H1 (cell line): ENCODE results near the gene SEC24B. TPM values are rescaled to one million over a fixed set of nuclear protein-coding genes. Genes with fewer than 3 reads are reported as not detected.

ENCODE experiments used
- ATF3 ChIP-seq: IDR thresholded peaks from 2 replicates; pipeline ENCODE4 v1.6.1; 2011; ENCODE audit warnings: low read depth, mild to moderate bottlenecking, low read length; ENCODE audit not compliant: insufficient read depth
- BCL11A ChIP-seq, 2 experiments: IDR thresholded peaks; one replicate each; pipeline ENCODE4 v1.6.1; 2011; ENCODE audit warnings: low read depth in 2 of 2, low read length in 2 of 2, mild to moderate bottlenecking in 2 of 2
- KDM1A ChIP-seq: fragments of 200-600, 300-600 bp; sonication (generic); IDR thresholded peaks from 2 replicates; pipeline ENCODE4 v1.7.1; 2016; ENCODE audit warnings: mild to moderate bottlenecking, low read length, borderline replicate concordance
- SP4 ChIP-seq: IDR thresholded peaks from 2 replicates; pipeline ENCODE4 v1.6.1; 2012; ENCODE audit warnings: low read length, inconsistent platforms
- polyA plus RNA-seq, 7 experiments: library from polyadenylated mRNA; depleted of rRNA in 3 of 7; stranded (reverse) in 5 of 7; unstranded in 2 of 7; fragments of >200 nt in 5 of 7; fragments of 200-250 nt in 2 of 7; gene quantifications; 1 replicate in 5 of 7; 2 replicates in 1 of 7; 4 replicates in 1 of 7; pipeline versions ENCODE4 v1.2.1 to v1.2.3, GENCODE V29; 2011 to 2013; ENCODE audit warnings: missing spikeins in 2 of 7, mixed read lengths in 2 of 7
- total RNA-seq: library from RNA; stranded (reverse); fragmentation: NEBNext Ultra II Directional; extraction: Animal tissue kit (Norgen Biotek cat#: 25700); gene quantifications from 2 replicates; pipeline ENCODE4 v1.2.1, GENCODE V29; 2021
- TF ChIP-seq, protein P1 (sequence below): fragments of 300-600 bp; sonication (generic); IDR thresholded peaks from 2 replicates; pipeline ENCODE4 v1.7.1; 2012; ENCODE audit warnings: low read length, moderate library complexity, mild to moderate bottlenecking, inconsistent platforms; ENCODE audit not compliant: insufficient replicate concordance

Gene SEC24B
- total and polyA plus RNA-seq, 2 of the 8 experiments (the other 6 are each of a cell fraction or from before 2014, with no cell fraction given) = 25.6 to 30.9 TPM

DNA sequence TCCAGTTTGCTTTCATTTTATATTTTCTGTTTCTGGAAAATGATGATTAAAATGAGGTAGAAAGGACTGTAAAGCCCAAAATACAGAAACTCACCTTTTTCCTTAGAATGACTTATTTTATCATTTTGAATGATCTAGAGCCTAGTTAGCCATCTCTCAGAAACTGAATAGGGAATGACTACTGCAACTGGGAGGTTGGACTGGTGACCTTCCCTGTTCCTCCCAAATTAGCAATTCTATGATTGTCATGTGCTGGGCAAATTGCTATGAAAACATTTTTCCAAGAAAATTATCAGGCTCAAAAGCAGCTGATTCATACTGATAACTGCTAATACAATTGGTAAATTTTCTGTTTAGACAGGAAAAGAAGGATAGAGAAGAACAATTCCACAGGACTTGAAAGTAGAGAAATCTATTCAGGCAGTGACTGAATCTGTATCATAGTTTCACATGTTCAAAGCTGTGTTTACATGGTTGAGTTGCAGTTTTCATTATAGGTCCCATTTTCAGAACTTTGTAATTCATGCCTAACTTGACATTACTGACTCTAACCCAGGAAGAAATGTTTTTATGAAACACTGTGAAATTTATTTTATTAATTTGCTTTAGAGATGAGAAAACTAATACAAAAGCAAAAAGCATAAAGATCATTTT lies 43.4 kb upstream of the SEC24B start (continued):
- TF ChIP-seq, protein P1, sequence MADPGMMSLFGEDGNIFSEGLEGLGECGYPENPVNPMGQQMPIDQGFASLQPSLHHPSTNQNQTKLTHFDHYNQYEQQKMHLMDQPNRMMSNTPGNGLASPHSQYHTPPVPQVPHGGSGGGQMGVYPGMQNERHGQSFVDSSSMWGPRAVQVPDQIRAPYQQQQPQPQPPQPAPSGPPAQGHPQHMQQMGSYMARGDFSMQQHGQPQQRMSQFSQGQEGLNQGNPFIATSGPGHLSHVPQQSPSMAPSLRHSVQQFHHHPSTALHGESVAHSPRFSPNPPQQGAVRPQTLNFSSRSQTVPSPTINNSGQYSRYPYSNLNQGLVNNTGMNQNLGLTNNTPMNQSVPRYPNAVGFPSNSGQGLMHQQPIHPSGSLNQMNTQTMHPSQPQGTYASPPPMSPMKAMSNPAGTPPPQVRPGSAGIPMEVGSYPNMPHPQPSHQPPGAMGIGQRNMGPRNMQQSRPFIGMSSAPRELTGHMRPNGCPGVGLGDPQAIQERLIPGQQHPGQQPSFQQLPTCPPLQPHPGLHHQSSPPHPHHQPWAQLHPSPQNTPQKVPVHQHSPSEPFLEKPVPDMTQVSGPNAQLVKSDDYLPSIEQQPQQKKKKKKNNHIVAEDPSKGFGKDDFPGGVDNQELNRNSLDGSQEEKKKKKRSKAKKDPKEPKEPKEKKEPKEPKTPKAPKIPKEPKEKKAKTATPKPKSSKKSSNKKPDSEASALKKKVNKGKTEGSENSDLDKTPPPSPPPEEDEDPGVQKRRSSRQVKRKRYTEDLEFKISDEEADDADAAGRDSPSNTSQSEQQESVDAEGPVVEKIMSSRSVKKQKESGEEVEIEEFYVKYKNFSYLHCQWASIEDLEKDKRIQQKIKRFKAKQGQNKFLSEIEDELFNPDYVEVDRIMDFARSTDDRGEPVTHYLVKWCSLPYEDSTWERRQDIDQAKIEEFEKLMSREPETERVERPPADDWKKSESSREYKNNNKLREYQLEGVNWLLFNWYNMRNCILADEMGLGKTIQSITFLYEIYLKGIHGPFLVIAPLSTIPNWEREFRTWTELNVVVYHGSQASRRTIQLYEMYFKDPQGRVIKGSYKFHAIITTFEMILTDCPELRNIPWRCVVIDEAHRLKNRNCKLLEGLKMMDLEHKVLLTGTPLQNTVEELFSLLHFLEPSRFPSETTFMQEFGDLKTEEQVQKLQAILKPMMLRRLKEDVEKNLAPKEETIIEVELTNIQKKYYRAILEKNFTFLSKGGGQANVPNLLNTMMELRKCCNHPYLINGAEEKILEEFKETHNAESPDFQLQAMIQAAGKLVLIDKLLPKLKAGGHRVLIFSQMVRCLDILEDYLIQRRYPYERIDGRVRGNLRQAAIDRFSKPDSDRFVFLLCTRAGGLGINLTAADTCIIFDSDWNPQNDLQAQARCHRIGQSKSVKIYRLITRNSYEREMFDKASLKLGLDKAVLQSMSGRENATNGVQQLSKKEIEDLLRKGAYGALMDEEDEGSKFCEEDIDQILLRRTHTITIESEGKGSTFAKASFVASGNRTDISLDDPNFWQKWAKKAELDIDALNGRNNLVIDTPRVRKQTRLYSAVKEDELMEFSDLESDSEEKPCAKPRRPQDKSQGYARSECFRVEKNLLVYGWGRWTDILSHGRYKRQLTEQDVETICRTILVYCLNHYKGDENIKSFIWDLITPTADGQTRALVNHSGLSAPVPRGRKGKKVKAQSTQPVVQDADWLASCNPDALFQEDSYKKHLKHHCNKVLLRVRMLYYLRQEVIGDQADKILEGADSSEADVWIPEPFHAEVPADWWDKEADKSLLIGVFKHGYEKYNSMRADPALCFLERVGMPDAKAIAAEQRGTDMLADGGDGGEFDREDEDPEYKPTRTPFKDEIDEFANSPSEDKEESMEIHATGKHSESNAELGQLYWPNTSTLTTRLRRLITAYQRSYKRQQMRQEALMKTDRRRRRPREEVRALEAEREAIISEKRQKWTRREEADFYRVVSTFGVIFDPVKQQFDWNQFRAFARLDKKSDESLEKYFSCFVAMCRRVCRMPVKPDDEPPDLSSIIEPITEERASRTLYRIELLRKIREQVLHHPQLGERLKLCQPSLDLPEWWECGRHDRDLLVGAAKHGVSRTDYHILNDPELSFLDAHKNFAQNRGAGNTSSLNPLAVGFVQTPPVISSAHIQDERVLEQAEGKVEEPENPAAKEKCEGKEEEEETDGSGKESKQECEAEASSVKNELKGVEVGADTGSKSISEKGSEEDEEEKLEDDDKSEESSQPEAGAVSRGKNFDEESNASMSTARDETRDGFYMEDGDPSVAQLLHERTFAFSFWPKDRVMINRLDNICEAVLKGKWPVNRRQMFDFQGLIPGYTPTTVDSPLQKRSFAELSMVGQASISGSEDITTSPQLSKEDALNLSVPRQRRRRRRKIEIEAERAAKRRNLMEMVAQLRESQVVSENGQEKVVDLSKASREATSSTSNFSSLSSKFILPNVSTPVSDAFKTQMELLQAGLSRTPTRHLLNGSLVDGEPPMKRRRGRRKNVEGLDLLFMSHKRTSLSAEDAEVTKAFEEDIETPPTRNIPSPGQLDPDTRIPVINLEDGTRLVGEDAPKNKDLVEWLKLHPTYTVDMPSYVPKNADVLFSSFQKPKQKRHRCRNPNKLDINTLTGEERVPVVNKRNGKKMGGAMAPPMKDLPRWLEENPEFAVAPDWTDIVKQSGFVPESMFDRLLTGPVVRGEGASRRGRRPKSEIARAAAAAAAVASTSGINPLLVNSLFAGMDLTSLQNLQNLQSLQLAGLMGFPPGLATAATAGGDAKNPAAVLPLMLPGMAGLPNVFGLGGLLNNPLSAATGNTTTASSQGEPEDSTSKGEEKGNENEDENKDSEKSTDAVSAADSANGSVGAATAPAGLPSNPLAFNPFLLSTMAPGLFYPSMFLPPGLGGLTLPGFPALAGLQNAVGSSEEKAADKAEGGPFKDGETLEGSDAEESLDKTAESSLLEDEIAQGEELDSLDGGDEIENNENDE = no peak
- TF ChIP-seq ATF3 (no peak), KDM1A (no peak), BCL11A (IDR thresholded peaks at IDR 0.05; ENCODE audit: low read depth in 2 of 2, low read length in 2 of 2) (no peak), SP4 (no peak)
